ENCODE results near the gene RNF14. TPM values are rescaled to one million over a fixed set of nuclear protein-coding genes. Genes with fewer than 3 reads are reported as not detected.

RNF14 gene
- polyA plus RNA-seq, 1 donor from 2014 or later = 82.1 TPM

GRCh38 chr5:142006363-142007236, 37.7 kb downstream of the RNF14 start:
- H3K4me2 ChIP-seq (ENCODE audit: low read length) = no peak overlapping the region
- H3K9me3 ChIP-seq (ENCODE audit: low read length) = no peaks in the 10 kb centered on the region
- H3K27ac ChIP-seq (ENCODE audit: low read length) = no peak overlapping the region
- H3K4me3 ChIP-seq (ENCODE audit: low read length) = no peak overlapping the region
- no peak overlapping the region for H3K9ac ChIP-seq (ENCODE audit: low read length)
- no peak overlapping the region for H2AFZ ChIP-seq (ENCODE audit: low read depth, low read length)
- H3F3A ChIP-seq (ENCODE audit: insufficient read depth, low read length, poor library complexity, severe bottlenecking) = no peaks in the 10 kb centered on the region
- no peaks in the 10 kb centered on the region for H3K36me3 ChIP-seq (ENCODE audit: insufficient read depth, low read length)
- H3K27me3 ChIP-seq (ENCODE audit: insufficient read depth, low read depth, low read length) = no peaks in the 10 kb centered on the region
- TF ChIP-seq EP300 (conservative IDR thresholded peaks at IDR 0.05; ENCODE audit: poor library complexity, severe bottlenecking) (no peak), POLR2AphosphoS5 (IDR thresholded peaks at IDR 0.05) (no peak), SMC3 (conservative IDR thresholded peaks at IDR 0.05; ENCODE audit: poor library complexity) (no peak), EZH2 (IDR thresholded peaks at IDR 0.05; ENCODE audit: borderline replicate concordance, insufficient read depth, low read length, poor library complexity, severe bottlenecking) (no peak), MXI1 (conservative IDR thresholded peaks at IDR 0.05; ENCODE audit: poor library complexity, severe bottlenecking) (no peak), RAD21 (conservative IDR thresholded peaks at IDR 0.05) (no peak), TAF1 (IDR thresholded peaks at IDR 0.05; ENCODE audit: low read depth) (no peak), REST (IDR thresholded peaks at IDR 0.05; ENCODE audit: borderline replicate concordance) (no peak), CTCF (IDR thresholded peaks at IDR 0.05; ENCODE audit: poor library complexity, severe bottlenecking) (no peak)
- no peaks in the 10 kb centered on the region for H3K9me2 ChIP-seq (ENCODE audit: insufficient read depth, low read length)
- H3K79me2 ChIP-seq (replicated peaks; ENCODE audit: insufficient read depth, low read length) = no peaks in the 10 kb centered on the region
- H4K20me1 ChIP-seq (ENCODE audit: insufficient read depth) = no peaks in the 10 kb centered on the region

DNA sequence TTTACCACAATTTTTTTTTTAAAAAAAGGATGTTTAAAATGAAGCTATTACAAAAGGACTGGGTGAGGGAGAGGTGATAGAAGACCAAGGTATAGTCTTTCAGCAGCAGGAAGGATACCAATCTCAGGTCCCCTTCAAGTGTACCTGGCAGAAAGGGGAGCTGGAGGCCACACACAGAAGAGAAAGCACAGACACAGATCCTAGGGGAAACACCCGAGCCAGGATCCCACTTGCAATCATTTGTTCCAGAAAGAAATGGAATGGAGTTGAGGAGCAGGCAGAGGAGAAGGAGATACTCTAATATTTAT, 38.3 kb downstream of the RNF14 start:
- no peak overlapping the region for H3K9ac ChIP-seq (ENCODE audit: low read length)
- H4K20me1 ChIP-seq (ENCODE audit: insufficient read depth) = no peaks in the 10 kb centered on the region
- H3K27ac ChIP-seq (ENCODE audit: low read length) = no peak overlapping the region
- H3K9me2 ChIP-seq (ENCODE audit: insufficient read depth, low read length) = no peaks in the 10 kb centered on the region
- no peaks in the 10 kb centered on the region for H3K9me3 ChIP-seq (ENCODE audit: low read length)
- no peaks in the 10 kb centered on the region for H3F3A ChIP-seq (ENCODE audit: insufficient read depth, low read length, poor library complexity, severe bottlenecking)
- no peak overlapping the region for H3K4me2 ChIP-seq (ENCODE audit: low read length)
- H3K4me3 ChIP-seq (ENCODE audit: low read length) = no peak overlapping the region
- TF ChIP-seq SMC3 (conservative IDR thresholded peaks at IDR 0.05; ENCODE audit: poor library complexity) = no peak
- no peak for TF ChIP-seq EP300 (conservative IDR thresholded peaks at IDR 0.05; ENCODE audit: poor library complexity, severe bottlenecking)
- no peak for TF ChIP-seq REST (IDR thresholded peaks at IDR 0.05; ENCODE audit: borderline replicate concordance)
- TF ChIP-seq RAD21 (conservative IDR thresholded peaks at IDR 0.05) = no peak
- TF ChIP-seq CTCF (IDR thresholded peaks at IDR 0.05; ENCODE audit: poor library complexity, severe bottlenecking) = no peak
- TF ChIP-seq POLR2AphosphoS5 (IDR thresholded peaks at IDR 0.05) = no peak
- no peak for TF ChIP-seq TAF1 (IDR thresholded peaks at IDR 0.05; ENCODE audit: low read depth)
- no peak for TF ChIP-seq EZH2 (IDR thresholded peaks at IDR 0.05; ENCODE audit: borderline replicate concordance, insufficient read depth, low read length, poor library complexity, severe bottlenecking)
- TF ChIP-seq MXI1 (conservative IDR thresholded peaks at IDR 0.05; ENCODE audit: poor library complexity, severe bottlenecking) = no peak
- no peak overlapping the region for H2AFZ ChIP-seq (ENCODE audit: low read depth, low read length)
- no peaks in the 10 kb centered on the region for H3K36me3 ChIP-seq (ENCODE audit: insufficient read depth, low read length)
- no peaks in the 10 kb centered on the region for H3K79me2 ChIP-seq (replicated peaks; ENCODE audit: insufficient read depth, low read length)
- H3K27me3 ChIP-seq (ENCODE audit: insufficient read depth, low read depth, low read length) = no peaks in the 10 kb centered on the region

Data from neural cell (in vitro differentiated cells).